Muscle layer of colon (tissue), 2 donors: ENCODE data around the gene DEF6.

Experiments
- H3K27ac ChIP-seq: one replicate; pipeline ENCODE4 v1.7.0; 2013; ENCODE audit warnings: low read depth, mild to moderate bottlenecking, low read length, moderate library complexity
- H3K27me3 ChIP-seq, 2 donors: one replicate each; pipeline ENCODE4 v1.7.0; 2013; ENCODE audit warnings: low read length in 2 of 2, mild to moderate bottlenecking in 2 of 2; ENCODE audit not compliant: insufficient read depth in 2 of 2, control insufficient read depth in 1 of 2
- H3K36me3 ChIP-seq: one replicate; pipeline ENCODE4 v1.7.0; 2013; ENCODE audit warnings: mild to moderate bottlenecking, low read length; ENCODE audit not compliant: insufficient read depth
- H3K4me1 ChIP-seq: one replicate; pipeline ENCODE4 v1.7.0; 2013; ENCODE audit warnings: mild to moderate bottlenecking, low read length; ENCODE audit not compliant: insufficient read depth
- H3K4me3 ChIP-seq, 2 donors: one replicate each; pipeline ENCODE4 v1.7.0; 2013; ENCODE audit warnings: low read length in 2 of 2, low read depth in 1 of 2, mild to moderate bottlenecking in 1 of 2, moderate library complexity in 1 of 2
- H3K9ac ChIP-seq: one replicate; pipeline ENCODE4 v1.7.0; 2013; ENCODE audit warnings: low read length
- H3K9me3 ChIP-seq: one replicate; pipeline ENCODE4 v1.7.0; 2013; ENCODE audit warnings: mild to moderate bottlenecking, low read length
- donor health status: abdominal sarcoma.
- donor health status: Adenocarcinoma of cecum.

DEF6 gene

DNA sequence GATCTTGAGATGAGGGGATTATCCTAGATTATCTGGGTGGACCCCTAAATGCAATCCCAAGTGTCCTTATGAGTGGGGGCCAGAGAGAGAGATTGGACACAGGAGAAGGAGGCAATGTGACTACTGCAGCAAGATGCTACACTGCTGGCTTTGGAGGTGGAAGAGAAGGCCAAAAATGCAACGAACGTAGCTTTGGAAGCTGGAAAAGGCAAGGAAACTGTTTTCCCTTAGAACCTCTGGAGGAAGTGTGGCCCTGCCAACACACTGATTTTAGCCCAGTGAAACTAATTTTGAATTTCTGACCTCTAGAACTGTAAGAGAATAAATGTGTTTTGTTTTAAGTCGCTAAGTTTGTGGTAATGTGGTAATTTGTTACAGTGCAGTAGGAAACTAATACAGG is 60.5 kb downstream of the DEF6 start:
- no peak overlapping the region for H3K9ac ChIP-seq
- no peak overlapping the region for H3K4me3 ChIP-seq
- no peaks in the 10 kb centered on the region for H3K9me3 ChIP-seq
- H3K36me3 ChIP-seq: peaks cover 19% of the 10 kb centered on the region
- H3K27me3 ChIP-seq: no peaks in the 10 kb centered on the region
- H3K4me1 ChIP-seq: peaks cover 47% of the 10 kb centered on the region
- H3K27ac ChIP-seq: no peak overlapping the region

DNA sequence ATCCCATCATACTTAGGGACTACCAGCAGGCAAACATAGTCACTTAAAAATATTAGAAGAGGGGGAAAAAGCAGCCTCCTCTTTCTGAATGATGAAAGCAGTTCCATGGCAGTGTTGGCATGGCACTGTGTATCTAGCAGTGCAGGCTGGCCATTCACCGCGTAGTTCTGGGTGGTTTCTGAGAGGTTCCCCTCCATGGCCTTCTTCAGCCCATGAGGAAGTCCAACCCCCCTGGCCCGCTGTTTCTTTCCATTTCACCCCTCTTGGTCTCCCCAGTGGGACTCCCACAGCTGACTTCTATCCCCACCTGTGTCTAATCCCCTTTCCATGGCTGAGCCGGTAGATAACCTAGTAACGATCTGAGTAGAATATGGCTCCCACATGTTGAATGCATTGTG is 61.7 kb downstream of the DEF6 start:
- no peaks in the 10 kb centered on the region for H3K27me3 ChIP-seq
- H3K4me3 ChIP-seq: no peak overlapping the region
- H3K9ac ChIP-seq: no peak overlapping the region
- no peaks in the 10 kb centered on the region for H3K9me3 ChIP-seq
- peaks cover 13% of the 10 kb centered on the region for H3K36me3 ChIP-seq
- peaks cover 47% of the 10 kb centered on the region for H3K4me1 ChIP-seq
- H3K27ac ChIP-seq: peak overlapping the region; percentile 35

DNA sequence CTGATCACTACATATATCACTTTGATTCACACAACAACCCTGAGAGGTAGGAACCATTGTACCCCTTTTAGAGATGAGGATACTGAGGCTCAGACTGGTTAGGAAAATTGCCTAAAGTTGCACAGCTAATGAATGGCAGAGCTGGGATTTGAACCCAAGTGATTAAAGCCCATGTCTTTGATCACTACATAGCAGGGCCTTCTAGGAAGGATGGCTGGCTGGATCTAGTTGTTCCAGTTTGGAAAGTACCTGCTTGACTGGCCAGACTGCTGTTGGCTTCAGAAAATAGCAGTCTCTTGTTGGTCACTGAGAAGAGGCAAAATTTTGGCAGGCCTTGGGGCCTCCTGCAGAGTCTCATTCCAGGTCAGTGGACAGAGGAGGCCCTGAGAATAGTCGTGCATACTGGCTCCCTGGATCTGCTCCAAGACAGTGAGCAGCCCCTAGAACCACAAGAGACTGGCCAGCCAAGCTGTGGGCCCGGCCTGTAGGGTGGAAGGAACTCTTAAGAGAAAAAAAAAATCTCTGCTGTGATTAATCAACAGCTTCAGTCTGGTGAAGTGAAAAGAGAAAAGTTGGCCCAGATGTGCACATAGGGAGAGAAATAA is 62.2 kb downstream of the DEF6 start:
- Histone ChIP-seq H3K27me3 (no peaks in the 10 kb centered on the region), H3K27ac (peak overlapping the region; percentile 35), H3K9ac (no peak overlapping the region), H3K4me1 (peaks cover 47% of the 10 kb centered on the region), H3K9me3 (no peaks in the 10 kb centered on the region), H3K36me3 (peaks cover 13% of the 10 kb centered on the region), H3K4me3 (no peak overlapping the region)

DNA sequence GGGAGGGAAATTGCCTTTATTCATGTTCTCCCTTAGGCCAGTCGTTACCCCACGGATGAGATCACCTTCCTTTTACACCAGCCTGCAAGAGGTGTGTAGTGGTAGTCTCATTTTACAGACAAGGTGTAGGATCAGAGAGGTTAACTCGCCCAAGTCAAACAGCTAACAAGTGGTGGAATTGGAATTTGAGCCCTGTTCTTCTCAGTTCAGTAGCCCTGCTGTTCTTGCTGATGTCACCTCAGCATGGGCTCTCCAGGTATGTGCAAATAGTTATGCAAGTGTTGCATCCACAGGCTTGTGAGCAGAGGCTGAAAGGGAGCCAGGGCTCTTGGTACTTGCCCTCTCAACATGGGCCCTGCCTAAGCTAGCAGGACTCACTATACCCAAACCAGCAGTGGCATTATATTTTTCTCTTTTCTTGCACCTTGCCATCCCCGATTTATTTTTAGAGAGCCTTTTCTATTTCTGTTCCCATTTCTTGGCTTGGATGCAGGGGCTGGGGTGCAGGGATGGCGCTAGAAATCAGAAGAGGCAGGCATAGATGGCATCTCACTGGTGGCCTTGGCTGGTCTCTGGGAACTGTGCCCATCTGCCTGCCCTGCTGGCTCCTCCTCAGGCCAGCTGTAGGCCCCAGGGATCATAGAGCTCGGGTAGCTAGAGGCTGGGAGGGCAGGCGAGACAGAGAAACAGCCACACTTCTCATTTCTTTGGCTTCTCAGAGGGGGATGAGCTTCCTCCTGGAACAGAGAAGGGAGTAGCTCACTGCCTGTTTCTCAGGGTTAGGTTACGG is 62.9 kb downstream of the DEF6 start:
- Histone ChIP-seq H3K27ac (no peak overlapping the region), H3K9me3 (no peaks in the 10 kb centered on the region), H3K36me3 (peaks cover 13% of the 10 kb centered on the region), H3K27me3 (no peaks in the 10 kb centered on the region), H3K4me1 (peaks cover 47% of the 10 kb centered on the region), H3K4me3 (no peak overlapping the region), H3K9ac (no peak overlapping the region)

DNA sequence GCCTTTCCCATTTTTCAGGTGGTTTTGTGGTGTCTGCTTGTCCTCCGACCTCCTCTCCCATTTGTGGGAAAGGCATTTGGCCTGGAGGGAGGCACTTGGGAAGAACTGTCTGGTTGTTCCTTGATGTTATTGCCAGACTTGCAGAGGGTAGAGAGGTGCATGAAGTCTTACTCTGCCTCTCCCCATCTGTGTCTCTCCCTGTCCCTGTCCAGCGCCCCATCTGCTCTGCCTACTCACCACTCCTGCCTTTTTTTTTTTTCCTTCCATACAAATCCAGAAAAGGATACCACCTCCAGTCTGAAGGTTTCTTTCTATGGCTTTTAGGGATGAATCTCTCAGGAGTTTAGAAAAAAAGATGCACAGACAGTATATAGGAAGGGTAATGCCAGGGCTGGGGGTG is 64.6 kb downstream of the DEF6 start:
- Histone ChIP-seq H3K4me3 (no peak overlapping the region), H3K27me3 (no peaks in the 10 kb centered on the region), H3K4me1 (peaks cover 36% of the 10 kb centered on the region), H3K9ac (no peak overlapping the region), H3K36me3 (peaks cover 5% of the 10 kb centered on the region), H3K27ac (no peak overlapping the region), H3K9me3 (no peaks in the 10 kb centered on the region)

DNA sequence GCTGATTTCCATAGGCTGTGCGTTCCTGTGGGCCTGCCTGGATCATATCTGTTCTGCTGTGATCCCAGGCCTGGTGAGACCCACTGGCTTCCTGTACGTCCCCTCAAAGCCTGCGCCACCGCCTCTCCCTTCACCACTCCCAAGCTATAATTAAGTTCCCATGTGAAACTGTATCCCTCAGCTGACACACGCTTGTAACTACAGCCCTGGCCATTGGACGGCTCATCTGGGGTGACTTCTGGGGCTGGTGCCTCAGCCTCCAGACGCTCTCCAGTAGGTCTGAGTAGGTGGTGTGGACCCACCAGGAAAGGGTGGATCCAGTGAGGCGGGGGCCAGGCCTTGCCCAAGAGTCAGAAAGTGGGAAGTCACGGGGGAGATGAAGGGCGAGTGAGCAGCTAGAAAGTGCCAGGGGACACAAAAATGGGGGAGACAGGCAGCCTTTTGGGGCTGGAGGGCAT is 65.7 kb downstream of the DEF6 start:
- H3K9me3 ChIP-seq: no peaks in the 10 kb centered on the region
- H3K27ac ChIP-seq: no peak overlapping the region
- H3K27me3 ChIP-seq: no peaks in the 10 kb centered on the region
- peaks cover 32% of the 10 kb centered on the region for H3K4me1 ChIP-seq
- H3K36me3 ChIP-seq: peaks cover 5% of the 10 kb centered on the region
- no peak overlapping the region for H3K9ac ChIP-seq
- no peak overlapping the region for H3K4me3 ChIP-seq

DNA sequence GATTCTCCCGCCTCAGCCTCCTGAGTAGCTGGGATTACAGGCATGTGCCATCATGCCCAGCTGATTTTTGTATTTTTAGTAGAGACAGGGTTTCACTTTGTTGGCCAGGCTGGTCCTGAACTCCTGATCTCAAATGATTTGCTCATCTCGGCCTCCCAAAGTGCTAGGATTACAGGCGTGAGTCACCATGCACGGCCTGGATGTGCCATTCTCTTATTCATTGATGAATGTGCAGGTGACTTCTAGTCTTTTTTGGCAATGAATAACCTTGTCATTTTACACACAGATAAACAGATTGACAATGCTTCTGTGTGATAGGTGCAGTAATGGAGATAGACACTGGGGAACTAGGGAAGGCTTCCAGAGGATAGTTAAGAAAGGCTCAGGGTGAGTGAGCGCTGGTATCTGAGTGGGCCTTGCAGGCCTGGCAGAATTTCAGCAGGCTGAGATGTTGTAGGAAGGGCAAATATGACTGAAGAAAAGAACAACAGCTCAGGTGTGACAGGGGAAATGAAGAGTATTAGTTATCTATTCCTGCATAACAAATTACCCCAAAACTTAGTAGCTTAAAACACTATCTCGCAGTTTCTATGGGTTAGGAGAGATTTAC is 68.1 kb downstream of the DEF6 start:
- Histone ChIP-seq H3K4me1 (peaks cover 30% of the 10 kb centered on the region), H3K4me3 (no peak overlapping the region), H3K27me3 (no peaks in the 10 kb centered on the region), H3K27ac (no peak overlapping the region), H3K36me3 (peaks cover 5% of the 10 kb centered on the region), H3K9ac (no peak overlapping the region), H3K9me3 (no peaks in the 10 kb centered on the region)

DNA sequence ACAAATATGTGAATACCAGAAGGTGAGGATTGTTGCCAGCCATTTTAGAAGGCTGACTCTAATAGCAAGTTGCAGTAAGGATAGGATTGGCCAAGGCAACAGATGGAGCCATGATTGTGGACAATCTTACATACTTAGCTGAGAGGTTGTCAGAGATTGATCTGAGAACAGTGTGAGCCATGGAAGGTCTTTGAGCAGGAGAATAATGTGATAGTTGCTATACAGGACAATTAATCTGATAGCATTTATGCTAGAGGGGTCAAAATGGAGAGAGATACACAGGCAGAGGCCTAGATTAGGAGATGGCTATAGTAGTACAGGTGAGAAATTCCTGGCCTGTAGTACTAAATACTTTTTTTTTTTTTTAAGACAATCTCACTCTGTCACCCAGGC is 68.6 kb downstream of the DEF6 start:
- Histone ChIP-seq H3K27me3 (no peaks in the 10 kb centered on the region), H3K4me3 (no peak overlapping the region), H3K27ac (no peak overlapping the region), H3K4me1 (peaks cover 29% of the 10 kb centered on the region), H3K9ac (no peak overlapping the region), H3K9me3 (no peaks in the 10 kb centered on the region), H3K36me3 (peaks cover 5% of the 10 kb centered on the region)

DNA sequence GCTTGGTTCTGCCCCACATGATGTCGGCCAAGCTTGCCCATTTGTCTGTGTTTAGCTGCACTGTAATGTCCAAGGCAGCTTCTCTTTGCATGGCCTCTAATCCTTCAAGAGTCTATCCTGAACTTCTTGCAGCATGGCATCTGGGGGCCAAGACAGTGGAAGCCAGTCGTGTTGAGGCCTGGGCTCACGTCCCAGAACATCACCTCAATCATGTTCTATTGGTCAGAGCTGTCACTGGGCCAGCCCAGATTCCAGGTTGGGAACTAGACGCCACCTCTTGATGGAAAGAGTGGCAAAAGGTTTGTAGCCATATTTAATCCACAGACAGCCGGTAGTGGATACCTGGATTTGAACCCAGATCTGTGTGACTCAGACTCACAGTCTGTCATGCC is 70.0 kb downstream of the DEF6 start:
- Histone ChIP-seq H3K9me3 (no peaks in the 10 kb centered on the region), H3K27me3 (no peaks in the 10 kb centered on the region), H3K27ac (no peak overlapping the region)

DNA sequence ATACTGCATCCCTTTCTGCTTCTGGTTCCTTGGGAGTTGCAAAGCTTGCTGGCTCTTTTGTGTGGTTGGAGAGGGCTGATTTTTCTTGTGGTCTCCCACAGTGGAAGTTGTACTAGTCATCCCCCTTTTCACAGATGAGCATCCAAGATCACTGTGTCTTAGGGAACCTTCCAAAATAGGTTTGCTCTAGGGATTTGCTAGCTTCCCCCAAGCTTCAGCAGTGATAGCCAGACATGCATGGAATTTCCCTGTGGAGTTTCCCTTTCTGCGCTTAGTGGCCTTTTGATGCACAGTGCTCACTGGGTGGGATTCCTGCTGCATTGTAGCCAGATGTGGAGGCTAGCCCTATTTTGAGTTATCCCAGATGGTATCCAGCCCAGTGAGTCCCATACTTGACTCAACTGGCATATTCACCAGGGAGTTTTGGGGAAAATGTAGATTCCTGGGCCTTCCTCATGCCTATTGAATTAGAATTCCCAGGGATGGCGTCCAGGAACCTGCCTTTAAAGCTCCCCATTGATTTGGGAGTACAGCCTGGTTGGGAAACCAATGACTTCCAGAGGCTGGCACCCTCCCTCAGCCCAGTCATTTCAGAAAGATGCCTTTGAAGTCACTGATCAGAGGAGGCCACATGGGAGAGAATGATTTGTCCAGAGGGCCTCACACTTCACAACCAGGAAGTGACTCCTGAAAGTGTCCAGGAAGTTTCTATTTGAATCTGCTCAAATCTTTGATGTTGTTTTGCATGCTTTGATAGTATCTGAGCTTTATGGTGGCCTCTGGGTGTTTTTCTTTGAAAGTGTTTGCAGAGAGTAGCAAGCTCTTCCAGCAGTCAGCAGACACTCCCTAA is 70.6 kb downstream of the DEF6 start:
- Histone ChIP-seq H3K9ac (no peak overlapping the region), H3K27ac (no peak overlapping the region), H3K36me3 (no peaks in the 10 kb centered on the region), H3K4me1 (peaks cover 33% of the 10 kb centered on the region), H3K27me3 (no peaks in the 10 kb centered on the region), H3K4me3 (no peak overlapping the region), H3K9me3 (no peaks in the 10 kb centered on the region)

More for the DNA sequence above, 70.0 kb downstream of the DEF6 start:
- no peak overlapping the region for H3K9ac ChIP-seq
- no peak overlapping the region for H3K4me3 ChIP-seq
- peaks cover 33% of the 10 kb centered on the region for H3K4me1 ChIP-seq
- peaks cover 5% of the 10 kb centered on the region for H3K36me3 ChIP-seq

DNA sequence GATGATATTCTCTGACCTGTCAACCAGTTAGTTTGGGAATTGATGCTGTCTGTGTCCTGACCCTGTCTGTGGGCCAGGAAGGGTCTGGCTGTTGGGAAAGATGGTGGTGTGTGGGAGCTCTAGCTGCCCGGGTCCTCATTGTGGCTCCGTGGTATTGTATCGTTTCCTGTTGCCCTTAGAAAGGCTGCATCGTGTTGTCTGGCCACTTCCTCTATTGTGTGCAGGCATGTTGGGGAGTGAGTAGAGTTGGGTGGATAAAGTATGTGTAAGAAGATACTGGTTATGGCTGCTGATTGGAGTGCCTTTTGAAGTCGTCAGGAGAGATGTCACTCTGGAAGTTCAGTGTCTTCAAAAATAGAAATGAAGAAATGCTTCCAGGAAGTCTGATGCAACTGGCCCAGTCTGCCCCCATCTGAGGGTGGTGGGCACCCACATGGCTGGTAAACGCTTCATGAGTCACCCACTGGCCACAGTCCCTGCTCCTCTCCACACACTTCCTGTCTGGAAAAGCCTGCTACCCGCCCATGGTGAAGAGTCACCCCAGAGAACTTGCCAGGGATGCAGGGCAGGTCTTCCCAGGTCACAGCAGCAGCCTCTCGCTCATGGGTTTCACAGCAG is 72.6 kb downstream of the DEF6 start:
- Histone ChIP-seq H3K9me3 (no peaks in the 10 kb centered on the region), H3K4me3 (no peak overlapping the region), H3K36me3 (no peaks in the 10 kb centered on the region), H3K9ac (no peak overlapping the region), H3K27me3 (no peaks in the 10 kb centered on the region), H3K4me1 (peaks cover 33% of the 10 kb centered on the region), H3K27ac (no peak overlapping the region)
